Right renal pelvis (tissue), 4 donors: Measurements from ENCODE around the gene GALK1. TPM values are rescaled to one million over a fixed set of nuclear protein-coding genes. Genes with fewer than 3 reads are reported as not detected.

ENCODE experiments used
- DNase-seq, 4 donors: peaks; one replicate each; pipeline ENCODE4 v3.0.0-alpha.2; 2013; ENCODE audit warnings: low read depth in 4 of 4, low spot score in 3 of 4, missing footprints in 1 of 4
- polyA plus RNA-seq, 4 donors: library from polyadenylated mRNA; unstranded; fragments of 120-200 nt; gene quantifications; one replicate each; pipeline ENCODE4 v1.2.1, GENCODE V29; 2013; ENCODE audit not compliant: insufficient read length in 4 of 4

The GALK1 gene
- polyA plus RNA-seq, 4 donors, result 22.7 to 47.6 (median 23.8) TPM

DNA sequence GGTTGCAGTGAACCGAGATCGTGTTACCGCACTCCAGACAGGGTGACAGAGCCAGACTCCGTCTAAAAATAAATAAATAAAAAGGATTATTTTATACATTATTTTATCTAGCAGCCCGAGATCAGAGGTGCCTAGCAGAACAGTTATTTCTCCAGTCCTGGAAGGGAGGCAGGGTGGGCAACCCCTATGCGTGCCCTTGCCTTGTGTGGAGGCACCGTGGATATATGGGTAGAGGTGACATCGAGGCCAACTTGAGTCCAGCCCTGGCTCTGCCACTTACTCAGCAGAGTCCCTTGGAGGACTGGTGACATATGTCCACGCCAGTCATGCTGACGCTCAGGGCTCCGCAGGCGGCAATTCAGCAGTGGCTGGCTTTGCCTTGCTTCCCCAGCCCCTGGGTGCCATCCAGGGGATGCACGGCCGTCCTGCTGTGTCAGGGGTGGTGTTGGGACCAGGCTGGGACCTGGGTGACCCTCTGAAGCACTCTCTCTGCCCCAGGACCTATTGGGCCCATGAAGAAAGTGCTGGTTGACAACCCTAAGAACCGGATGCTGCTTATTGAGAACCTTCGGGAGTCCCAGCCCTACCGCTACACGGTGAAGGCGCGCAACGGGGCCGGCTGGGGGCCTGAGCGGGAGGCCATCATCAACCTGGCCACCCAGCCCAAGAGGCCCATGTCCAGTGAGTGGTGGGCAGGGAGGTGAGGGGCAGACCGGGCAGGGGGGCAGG lies 13.2 kb downstream of the GALK1 start:
- DNase-seq, result no peak

DNA sequence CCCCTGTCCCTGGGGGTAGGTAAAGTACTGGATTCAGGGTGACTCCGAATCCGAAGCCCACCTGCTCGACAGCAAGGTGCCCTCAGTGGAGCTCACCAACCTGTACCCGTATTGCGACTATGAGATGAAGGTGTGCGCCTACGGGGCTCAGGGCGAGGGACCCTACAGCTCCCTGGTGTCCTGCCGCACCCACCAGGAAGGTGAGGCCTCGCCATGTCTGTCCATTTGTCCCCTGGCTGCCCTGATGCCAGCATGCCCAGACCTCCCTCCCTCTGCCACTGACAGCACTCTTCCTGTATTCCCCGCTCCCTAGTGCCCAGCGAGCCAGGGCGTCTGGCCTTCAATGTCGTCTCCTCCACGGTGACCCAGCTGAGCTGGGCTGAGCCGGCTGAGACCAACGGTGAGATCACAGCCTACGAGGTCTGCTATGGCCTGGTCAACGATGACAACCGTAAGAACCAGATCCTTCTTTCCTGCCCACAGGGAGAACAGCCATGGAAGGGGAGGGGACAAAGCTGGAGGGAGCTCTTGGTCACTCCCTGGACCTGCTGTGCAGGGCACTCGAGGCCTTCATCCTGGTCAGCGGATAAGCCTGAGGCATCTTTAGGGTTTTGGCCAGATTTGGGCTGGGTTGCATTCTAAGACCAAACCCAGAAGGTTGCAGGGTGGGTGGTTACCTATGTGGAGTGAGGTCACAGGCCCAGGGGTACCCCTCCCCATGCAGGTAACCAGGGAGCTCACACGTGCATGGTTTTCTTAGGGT lies 14.2 kb downstream of the GALK1 start:
- no peak for DNase-seq

DNA sequence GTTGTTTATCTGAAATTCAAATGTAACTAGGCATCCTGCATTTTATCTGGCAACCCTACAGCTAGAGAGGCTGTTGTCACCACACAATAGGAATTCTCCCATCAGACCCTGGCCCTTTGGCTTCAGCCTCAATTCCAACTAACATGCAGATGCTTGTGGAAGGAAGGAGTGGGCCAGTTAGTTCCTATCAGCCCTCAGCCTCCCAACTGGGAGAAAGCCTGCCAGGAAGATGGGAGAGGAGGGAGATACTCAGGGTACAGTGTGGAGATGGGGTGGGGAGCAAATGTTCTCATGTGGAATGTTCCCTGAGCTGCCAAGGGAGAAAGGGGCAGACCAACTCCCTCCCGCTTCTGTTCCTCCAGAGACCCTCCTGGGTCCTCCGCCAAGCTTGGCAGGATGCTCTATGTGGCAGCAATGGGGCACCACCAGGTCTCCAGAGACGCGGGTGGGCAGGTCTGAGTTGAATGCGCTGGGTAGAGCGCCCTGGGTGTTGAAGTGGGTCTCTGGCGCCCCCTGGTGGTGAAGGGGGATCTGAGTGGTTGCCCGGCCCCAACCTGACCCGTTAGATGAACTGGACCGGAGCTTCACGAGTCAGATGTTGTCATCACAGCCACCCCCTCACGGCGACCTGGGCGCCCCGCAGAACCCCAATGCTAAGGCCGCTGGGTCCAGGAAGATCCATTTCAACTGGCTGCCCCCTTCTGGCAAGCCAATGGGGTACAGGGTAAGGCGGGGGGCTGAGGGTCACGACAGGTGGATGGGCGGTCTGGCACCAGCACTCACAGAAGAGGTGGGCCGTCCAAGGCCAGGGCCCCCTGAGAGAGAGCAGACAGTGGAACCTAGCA lies 15.2 kb downstream of the GALK1 start:
- DNase-seq, result peak in 2 of 4 donors; percentile 56 to 66

DNA sequence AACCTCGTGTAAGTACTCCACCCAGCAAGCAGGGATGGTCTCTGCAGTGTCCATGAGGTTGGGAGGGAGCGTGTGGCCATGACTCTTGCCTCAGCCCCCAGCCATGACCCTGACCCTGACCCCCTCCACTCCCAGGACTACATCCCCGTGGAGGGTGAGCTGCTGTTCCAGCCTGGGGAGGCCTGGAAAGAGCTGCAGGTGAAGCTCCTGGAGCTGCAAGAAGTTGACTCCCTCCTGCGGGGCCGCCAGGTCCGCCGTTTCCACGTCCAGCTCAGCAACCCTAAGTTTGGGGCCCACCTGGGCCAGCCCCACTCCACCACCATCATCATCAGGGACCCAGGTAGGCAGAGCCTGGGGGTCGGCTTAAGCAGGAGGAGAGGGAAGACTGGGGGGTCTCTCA lies 16.3 kb downstream of the GALK1 start:
- no peak for DNase-seq

DNA sequence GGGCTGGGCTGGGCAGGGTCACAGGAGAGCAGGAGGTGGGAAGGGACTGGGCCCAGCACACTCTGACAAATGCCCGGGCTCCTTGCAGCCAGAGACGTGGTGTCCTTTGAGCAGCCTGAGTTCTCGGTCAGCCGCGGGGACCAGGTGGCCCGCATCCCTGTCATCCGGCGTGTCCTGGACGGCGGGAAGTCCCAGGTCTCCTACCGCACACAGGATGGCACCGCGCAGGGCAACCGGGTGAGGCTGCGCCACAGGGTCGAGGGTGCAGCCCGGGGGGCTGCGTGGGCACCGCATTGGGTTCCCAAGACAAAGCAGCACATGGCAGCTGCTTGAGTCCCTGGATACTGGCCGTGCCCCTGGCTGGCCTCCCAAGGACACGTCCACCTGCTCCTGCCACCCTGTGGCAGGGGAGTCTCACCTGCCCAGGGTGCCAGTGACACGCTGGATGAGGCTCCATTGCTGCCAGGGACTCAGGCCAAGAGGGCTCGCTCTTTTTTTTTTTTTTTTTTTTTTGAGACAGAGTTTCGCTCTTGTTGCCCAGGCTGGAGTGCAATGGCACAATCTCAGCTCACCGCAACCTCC lies 21.3 kb downstream of the GALK1 start:
- no peak for DNase-seq

DNA sequence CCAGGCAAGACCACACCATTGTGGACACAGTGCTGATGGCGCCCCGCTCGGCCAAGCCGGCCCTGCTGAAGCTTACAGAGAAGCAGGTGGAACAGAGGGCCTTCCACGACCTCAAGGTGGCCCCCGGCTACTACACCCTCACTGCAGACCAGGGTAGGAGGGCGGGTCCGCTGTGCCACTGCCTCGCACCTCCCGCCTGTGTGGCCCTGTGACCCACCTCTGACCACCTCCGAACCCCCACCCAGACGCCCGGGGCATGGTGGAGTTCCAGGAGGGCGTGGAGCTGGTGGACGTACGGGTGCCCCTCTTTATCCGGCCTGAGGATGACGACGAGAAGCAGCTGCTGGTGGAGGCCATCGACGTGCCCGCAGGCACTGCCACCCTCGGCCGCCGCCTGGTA lies 22.7 kb downstream of the GALK1 start:
- no peak for DNase-seq

DNA sequence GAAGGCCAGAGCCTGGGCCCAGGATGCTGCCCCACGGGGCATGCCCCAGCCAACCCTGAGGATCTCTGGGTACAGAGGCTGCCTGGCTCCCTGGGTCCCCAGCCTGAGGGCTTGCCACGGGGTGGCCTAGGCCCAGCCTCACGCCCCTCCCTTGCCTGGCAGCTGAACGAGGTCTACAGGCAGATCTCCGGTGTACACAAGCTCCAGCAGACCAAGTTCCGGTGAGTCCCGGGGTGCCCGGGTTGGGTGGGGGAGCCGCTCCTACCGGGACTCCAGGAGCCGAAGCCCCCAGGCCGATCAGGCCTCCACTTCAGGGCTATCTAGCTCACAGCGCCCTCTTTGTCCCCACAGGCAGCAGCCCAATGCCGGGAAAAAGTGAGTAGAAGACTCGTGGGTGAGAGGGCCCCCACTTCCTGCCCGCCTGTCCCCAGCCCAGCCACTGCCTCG lies 24.3 kb downstream of the GALK1 start:
- no peak for DNase-seq

DNA sequence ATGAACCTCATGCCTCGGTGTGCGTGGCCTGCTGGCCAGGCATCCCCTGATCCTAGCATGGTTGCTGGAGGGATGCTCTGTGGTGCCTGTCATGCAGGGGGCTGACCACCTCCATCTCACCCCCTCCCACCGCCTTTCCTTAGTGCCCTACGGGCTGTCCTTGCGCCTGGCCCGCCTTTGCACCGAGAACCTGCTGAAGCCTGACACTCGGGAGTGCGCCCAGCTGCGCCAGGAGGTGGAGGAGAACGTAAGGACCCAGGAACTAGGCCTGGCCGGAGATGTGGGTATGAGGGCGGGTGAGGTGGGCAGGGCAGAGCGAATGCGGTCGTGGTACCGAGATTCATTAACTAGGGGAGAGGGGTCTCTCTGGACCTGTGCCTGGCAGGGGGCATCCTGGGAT lies 24.8 kb downstream of the GALK1 start:
- DNase-seq, result no peak

DNA sequence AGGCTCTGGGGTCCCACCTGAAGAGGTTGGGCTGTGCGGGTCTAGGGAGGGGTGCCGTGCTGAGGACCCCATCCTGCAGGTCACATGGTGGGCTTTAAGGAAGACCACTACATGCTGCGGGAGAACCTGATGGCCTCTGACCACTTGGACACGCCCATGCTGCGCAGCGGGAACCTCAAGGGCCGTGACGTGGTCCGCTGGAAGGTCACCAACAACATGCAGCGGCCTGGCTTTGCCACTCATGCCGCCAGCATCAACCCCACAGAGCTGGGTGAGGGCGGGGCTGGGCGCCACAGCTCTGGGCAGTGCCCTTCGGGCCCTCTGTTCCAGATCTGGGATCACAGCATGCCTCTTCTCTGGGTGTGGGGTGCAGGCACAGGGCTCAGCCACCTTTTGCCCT lies 25.2 kb downstream of the GALK1 start:
- DNase-seq, result no peak

DNA sequence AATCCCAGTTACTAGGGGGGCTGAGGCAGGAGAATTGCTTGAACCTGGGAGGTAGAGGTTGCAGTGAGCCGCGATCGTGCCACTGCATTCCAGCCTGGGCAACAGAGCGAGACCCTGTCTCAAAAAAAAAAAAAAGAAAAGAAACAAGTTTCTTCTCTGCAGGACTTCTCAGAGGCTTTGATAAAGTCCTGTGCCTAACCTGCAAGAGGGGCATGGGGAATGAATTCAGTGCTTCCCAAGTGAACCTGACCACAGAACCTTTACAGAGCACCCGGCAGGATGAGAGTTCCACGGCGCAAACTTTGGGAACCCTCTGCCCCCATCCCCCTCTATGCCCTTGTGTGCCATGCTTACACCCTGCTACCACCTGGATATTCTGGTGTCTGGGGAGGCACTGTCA lies 25.8 kb downstream of the GALK1 start:
- DNase-seq, result no peak

DNA sequence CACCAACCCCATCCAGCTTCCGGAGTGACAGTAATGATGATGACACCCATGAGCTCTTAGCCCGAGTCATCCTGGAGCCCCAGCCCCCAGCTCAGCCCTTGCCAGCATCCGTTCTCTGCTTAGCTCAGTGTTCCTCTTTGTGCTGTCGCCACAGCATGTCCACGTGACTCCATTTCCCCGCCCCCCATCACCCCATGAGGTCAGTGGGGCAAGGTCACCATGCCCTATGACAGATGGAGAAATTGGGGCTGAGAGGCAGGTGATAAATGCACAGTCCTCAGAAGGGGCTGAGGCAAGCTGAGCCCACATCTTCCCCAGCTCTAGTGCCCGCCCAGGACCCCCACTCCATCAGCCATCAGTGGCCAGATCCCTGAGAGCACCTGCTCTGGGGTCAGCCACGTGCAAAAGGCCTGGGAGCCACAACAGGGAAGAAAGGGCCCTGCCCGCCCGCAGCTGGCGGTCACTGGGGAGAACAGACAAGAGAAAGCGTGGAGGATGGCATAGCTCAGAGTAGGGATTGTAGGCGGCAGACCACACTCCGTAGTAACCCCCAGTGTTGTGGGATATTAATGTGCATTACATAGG lies 26.7 kb downstream of the GALK1 start:
- DNase-seq, result no peak

DNA sequence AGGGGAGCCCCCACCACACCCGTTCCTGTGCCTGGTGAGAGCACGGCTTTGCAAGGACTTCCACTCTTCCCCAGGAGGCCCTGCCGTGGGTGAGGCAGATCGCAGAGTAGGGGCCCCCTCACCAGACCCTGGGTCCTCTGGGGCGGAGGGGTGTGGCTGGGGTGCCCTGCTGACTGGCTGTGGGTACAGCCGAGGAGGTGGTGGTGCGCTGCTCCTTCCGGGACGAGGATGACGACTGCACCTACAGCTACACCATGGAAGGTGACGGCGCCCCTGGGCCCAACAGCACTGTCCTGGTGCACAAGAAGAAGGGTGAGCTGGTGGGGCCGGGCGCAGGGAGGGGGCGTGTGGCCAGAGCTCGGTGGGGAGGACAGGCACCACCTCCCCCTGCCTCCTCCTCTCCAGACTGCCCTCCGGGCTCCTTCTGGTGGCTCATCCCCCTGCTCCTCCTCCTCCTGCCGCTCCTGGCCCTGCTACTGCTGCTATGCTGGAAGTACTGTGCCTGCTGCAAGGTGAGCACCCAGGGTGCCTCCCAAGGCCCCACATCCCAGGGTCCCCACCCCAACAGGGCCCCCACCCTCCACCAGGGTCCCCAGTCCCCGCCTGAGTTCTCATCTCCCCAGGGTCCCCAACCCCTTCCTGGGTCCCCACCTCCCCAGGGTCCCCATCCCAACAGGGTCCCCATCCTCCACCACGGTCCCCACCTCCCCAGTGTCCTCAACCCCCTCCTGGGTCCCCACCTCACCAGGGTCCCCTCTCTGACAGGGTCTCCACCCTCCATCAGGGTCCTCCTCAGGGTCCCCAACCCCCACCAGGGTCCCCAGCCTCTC lies 27.6 kb downstream of the GALK1 start:
- no peak for DNase-seq

DNA sequence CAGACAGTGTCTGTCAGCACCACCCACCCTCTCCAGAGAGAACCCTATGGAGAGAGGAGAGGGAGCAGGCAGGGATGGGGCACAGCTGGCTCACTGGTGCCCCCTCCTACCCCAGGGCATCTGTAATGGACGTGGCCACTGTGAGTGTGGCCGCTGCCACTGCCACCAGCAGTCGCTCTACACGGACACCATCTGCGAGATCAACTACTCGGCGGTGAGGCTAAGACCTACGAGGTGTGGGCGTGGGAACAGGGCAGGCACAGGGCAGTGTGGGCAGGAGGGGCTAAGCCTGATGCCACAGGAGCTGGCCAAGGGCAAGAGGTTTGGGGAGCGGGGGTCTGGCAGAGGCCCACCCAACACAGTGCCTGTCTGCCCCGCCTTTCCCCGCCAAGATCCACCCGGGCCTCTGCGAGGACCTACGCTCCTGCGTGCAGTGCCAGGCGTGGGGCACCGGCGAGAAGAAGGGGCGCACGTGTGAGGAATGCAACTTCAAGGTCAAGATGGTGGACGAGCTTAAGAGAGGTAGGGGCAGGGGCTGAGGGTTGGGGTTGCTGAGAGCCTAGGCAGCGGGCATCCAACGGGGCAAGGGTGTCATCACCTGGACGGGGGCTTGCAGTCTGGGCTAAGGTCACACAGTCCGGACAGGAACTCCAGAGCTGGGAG lies 28.7 kb downstream of the GALK1 start:
- no peak for DNase-seq

DNA sequence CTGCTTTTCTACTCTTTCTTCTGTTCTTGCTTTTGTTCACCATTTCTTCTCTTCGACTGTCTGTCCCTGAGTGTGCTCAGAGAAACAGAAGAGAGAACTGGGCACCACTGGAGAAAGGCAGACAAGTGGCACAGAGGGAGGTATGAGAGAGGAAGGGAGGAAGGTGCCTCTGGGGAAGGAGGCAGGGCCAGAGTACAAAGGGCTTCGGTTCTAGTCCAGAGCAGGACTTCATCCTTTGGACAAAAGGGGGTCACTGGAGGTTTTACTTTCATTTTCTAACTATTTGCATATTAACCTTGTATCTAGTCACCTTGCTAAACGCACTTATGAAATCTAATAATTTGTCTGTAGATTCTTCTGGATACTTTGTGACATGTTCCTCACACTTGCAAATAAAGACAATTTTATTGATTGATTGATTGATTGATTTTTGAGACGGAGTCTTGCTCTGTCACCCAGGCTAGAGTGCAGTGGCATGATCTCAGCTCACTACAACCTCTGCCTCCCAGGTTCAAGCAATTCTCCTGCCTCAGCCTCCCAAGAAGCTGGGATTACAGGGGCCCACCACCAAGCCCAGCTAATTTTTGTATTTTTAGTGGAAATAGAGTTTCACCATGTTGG lies 30.2 kb downstream of the GALK1 start:
- no peak for DNase-seq

DNA sequence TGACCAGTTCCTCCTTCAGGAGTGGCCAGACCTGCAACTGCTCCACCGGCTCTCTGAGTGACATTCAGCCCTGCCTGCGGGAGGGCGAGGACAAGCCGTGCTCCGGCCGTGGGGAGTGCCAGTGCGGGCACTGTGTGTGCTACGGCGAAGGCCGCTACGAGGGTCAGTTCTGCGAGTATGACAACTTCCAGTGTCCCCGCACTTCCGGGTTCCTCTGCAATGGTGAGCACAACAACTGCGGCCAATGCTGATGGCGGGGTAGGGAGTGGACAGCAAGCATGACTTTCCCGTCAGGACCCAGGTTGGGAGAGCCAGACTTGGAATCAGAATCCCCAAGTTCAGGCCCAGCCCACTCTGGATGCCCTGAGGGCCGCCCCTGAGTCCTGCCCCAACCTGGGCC lies 31.5 kb downstream of the GALK1 start:
- no peak for DNase-seq

DNA sequence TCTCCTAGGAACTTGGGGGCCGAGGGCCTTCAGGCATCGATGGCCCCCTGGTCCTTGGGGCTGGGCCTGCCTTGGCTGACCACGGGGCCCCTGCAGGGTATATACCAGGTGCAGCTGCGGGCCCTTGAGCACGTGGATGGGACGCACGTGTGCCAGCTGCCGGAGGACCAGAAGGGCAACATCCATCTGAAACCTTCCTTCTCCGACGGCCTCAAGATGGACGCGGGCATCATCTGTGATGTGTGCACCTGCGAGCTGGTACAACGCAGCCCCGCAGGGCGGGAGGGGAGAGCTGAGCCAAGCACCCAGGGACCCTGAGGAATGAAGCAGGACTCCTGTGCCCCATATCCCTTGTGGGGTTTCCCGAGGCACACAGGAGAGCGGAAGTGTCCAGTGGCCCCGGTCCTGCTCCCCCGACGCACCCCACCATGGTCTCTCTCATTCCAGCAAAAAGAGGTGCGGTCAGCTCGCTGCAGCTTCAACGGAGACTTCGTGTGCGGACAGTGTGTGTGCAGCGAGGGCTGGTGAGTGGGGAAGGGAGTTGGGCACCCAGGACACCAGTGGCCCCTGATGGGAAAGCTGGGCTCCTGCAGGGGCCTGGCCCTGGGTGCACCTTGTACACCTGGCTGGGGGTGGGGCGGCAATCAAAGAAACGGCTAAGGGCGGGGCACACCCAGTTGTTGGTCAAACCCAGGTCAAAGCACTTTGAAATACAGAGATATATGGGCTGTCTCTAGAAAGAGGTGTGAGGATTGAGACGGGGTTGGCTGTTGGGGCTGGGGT lies 33.1 kb downstream of the GALK1 start:
- no peak for DNase-seq

DNA sequence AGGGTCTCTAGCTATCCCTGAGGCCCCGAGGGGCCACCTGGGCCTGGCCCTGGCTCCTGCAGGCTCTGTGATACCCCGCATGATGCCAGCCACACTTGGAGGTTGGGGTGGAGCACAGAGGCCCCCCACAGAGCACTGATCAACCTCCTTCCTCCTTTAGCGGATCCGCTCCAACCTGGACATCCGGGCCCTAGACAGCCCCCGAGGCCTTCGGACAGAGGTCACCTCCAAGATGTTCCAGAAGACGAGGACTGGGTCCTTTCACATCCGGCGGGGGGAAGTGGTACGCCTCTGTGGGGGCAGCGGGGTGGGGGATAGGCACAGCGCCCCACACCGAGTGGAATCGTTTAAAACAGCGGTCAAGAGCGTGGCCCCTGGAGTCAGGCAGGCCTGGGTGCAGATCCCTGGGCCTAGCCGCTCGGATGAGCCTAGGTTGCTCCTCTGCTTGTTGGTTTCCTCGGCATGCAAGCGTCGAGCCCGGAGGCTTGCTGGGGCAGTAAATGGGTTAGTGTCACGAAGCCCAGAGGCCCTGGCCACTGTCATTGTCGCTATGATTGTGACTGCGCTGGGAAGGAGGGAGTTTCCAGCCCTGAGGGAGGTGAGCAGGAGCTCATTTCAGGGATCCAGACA lies 33.8 kb downstream of the GALK1 start:
- no peak for DNase-seq
